ENCODE measurements around the gene TNFRSF9.

- TF ChIP-seq POLR2A (IDR thresholded peaks at IDR 0.05) (no peak), POLR2AphosphoS5 (IDR thresholded peaks at IDR 0.05) (no peak), CTCF (IDR thresholded peaks at IDR 0.05) (no peak), EP300 (IDR thresholded peaks at IDR 0.05) (no peak)
Measured at GRCh38 chr1:7948960-7949359, 8.3 kb upstream of the TNFRSF9 start.

All from stomach (tissue), 4 donors.